Nephron (organoid): ENCODE results near the gene TEAD2.

Source experiments
- H3K27ac Mint-ChIP-seq, 3 experiments: 2 replicates each; pipeline ENCODE4 v1.8.0; 2020; ENCODE audit warnings: mixed read lengths in 3 of 3, mild to moderate bottlenecking in 2 of 3, moderate library complexity in 1 of 3
- H3K27me3 Mint-ChIP-seq: 2 replicates; pipeline ENCODE4 v1.8.0; 2021; ENCODE audit warnings: low read depth, mild to moderate bottlenecking, moderate library complexity, mixed read lengths
- H3K36me3 Mint-ChIP-seq: 2 replicates; pipeline ENCODE4 v1.8.0; 2020; ENCODE audit warnings: low read depth, mixed read lengths
- H3K4me1 Mint-ChIP-seq: 2 replicates; pipeline ENCODE4 v1.8.0; 2020; ENCODE audit warnings: mixed read lengths
- H3K4me3 Mint-ChIP-seq, 3 experiments: 2 replicates each; pipeline ENCODE4 v1.8.0; 2020; ENCODE audit warnings: mild to moderate bottlenecking in 3 of 3, mixed read lengths in 3 of 3, moderate library complexity in 2 of 3
- H3K9me3 Mint-ChIP-seq: 2 replicates; pipeline ENCODE4 v1.8.0; 2020; ENCODE audit warnings: mixed read lengths
- TF ChIP-seq, protein P1 (sequence below), 3 experiments: fragments of 200-600 bp; sonication (generic); IDR thresholded peaks; one replicate each; pipeline ENCODE4 v1.5.0; 2021; ENCODE audit warnings: antibody characterized with exemption in 3 of 3; ENCODE audit not compliant: unreplicated experiment in 3 of 3

Gene TEAD2

DNA sequence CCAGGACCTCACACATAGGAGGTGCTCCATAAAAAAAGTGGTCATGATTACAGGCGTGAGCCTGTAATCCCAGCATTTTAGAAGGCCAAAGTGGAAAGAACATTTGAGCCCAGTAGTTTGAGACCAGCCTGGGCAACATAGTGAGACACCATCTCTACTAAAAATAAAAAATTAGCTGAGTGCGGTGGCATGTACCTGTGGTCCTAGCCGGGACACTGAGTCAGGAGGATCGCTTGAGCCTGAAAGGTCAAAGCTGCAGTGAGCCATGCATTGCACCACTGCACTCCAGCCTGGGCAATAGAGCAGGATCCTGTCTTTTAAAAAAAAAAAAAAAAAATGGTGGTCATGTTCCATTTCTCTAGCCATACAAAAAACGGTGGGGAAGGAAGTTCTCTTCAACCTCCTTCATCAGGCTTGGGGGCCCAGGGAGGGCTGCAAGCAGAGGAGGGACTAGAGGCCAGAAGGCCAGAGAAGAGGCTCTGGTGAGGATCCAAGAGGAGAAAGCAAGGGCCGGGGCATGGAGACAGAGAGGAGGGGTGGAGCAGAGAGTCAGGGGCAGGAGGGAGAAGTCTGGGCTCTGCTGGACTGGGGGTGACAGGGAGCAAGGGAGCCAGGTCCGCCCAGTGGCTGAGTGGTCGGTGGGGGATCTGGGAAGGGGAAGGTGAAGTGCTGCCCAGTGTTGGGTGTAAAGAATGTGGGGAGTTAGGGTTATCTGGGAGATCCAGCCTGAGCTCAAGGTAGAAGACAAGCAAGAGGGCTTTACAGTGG is 34.7 kb upstream of the TEAD2 start:
- H3K27me3 Mint-ChIP-seq: peaks cover 11% of the 10 kb centered on the region
- no peak overlapping the region for H3K27ac Mint-ChIP-seq
- peaks cover 28% of the 10 kb centered on the region for H3K4me1 Mint-ChIP-seq
- TF ChIP-seq, protein P1, sequence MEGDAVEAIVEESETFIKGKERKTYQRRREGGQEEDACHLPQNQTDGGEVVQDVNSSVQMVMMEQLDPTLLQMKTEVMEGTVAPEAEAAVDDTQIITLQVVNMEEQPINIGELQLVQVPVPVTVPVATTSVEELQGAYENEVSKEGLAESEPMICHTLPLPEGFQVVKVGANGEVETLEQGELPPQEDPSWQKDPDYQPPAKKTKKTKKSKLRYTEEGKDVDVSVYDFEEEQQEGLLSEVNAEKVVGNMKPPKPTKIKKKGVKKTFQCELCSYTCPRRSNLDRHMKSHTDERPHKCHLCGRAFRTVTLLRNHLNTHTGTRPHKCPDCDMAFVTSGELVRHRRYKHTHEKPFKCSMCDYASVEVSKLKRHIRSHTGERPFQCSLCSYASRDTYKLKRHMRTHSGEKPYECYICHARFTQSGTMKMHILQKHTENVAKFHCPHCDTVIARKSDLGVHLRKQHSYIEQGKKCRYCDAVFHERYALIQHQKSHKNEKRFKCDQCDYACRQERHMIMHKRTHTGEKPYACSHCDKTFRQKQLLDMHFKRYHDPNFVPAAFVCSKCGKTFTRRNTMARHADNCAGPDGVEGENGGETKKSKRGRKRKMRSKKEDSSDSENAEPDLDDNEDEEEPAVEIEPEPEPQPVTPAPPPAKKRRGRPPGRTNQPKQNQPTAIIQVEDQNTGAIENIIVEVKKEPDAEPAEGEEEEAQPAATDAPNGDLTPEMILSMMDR (IDR thresholded peaks at IDR 0.05; ENCODE audit: unreplicated experiment in 3 of 3): no peak
- no peak overlapping the region for H3K4me3 Mint-ChIP-seq
- H3K9me3 Mint-ChIP-seq: no peaks in the 10 kb centered on the region
- H3K36me3 Mint-ChIP-seq: no peaks in the 10 kb centered on the region

DNA sequence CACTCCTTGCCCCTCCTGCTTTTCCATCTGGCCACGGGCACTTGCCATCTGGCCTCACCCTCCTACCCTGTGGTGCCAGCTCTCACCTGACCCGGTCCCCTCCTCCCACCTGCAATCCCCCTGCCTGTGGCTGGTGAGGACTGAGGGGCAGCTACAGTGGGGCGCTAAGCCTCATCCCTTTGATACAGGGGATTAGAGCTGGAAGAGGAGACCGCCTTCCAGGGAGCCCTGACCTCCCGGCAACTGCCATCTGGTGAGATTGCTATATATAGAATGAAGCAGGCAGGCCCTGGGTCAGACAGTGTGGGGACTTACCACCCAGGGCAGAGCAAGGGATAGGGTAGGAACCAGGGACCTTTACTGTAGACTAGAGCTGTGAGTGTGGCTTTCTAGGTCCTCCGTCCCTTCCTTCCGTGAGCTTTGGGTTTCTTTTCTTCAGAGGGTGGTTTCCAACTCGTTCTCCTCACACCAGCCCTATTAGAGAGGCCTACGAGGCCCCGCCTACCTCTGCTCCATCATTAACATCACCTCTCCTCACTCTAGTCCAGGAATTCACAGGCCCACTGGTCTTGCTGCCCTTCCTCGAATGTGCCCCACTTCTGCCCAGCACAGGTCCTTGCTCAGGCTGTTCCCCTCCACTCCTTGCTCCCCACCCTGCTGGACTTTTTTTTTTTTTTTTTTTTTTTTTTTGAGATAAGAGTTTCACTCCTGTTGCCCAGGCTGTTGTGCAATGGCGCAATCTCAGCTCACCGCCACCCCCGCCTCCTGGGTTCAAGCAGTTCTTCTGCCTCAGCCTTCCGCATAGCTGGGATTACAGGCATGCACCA is 33.6 kb upstream of the TEAD2 start:
- H3K4me3 Mint-ChIP-seq: no peak overlapping the region
- no peaks in the 10 kb centered on the region for H3K36me3 Mint-ChIP-seq
- peaks cover 26% of the 10 kb centered on the region for H3K4me1 Mint-ChIP-seq
- no peaks in the 10 kb centered on the region for H3K9me3 Mint-ChIP-seq
- TF ChIP-seq, protein P1 (IDR thresholded peaks at IDR 0.05; ENCODE audit: unreplicated experiment in 3 of 3): no peak
- no peak overlapping the region for H3K27ac Mint-ChIP-seq
- H3K27me3 Mint-ChIP-seq: peaks cover 13% of the 10 kb centered on the region

DNA sequence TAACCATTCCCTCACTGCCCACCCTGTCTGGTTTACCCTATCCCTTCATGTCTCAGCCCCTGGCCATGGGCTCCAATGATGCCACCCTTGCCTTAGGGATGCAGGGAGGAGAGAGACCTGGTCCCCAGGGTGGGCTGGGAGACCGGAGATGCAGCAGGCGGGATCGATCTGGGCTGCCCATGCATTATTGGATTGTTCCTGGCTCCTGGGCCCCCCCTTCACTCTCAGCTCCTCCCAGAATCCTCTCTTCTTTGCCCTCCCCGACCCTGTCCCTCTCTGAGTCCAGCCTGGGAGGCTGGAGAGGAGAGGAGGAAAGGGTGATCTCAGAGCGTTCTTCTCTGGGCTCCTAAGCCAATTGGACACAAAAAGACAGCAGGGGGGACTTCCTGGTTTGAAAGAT is 31.7 kb upstream of the TEAD2 start:
- Mint-ChIP-seq H3K27me3 (peaks cover 21% of the 10 kb centered on the region), H3K4me3 (no peak overlapping the region), H3K4me1 (peaks cover 24% of the 10 kb centered on the region), H3K27ac (no peak overlapping the region), H3K36me3 (no peaks in the 10 kb centered on the region), H3K9me3 (no peaks in the 10 kb centered on the region)
- TF ChIP-seq, protein P1 (IDR thresholded peaks at IDR 0.05; ENCODE audit: unreplicated experiment in 3 of 3): no peak

DNA sequence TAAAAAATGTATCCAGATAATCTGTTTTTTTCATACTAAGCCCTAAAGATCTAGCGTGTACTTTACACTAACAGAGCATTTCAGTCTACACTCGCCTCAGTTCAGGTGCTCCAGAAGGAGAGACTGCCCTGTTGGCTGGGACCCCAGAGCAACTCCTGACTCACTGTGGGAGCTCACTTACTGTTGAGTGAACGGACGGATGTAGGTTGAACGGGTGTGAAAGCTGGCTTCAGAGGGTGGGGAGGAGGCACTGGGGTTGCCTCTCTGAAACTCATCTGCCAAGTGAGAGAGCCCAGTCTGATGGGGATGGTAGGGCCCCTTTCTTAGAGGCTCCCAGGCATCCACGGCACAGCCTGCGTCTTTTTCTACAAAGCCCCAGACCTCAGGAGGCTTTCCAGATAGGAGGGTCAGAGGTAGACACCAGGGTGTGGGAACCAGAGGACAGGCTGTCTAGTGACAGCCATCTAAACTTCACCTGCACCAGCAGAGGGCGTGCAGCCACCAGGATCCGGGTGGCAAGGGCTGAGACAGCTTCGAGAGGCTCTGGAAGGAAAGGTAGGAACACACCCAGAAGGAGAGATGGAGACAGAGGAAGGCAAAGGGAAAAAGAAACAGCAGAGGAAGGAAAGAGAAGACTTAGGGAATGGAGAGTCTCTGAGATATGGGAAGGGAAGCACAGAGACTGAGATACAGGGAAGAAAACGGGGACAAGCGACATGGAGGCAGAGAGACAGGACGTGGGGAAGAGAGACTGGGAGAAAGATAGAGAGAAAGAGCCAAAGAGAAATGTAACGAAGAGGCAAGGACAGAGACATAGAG is 29.6 kb upstream of the TEAD2 start:
- peak overlapping the region in 1 of 3 experiments; percentile 55 for H3K27ac Mint-ChIP-seq
- H3K27me3 Mint-ChIP-seq: peaks cover 24% of the 10 kb centered on the region
- peaks cover 6% of the 10 kb centered on the region for H3K4me1 Mint-ChIP-seq
- no peaks in the 10 kb centered on the region for H3K9me3 Mint-ChIP-seq
- TF ChIP-seq, protein P1 (IDR thresholded peaks at IDR 0.05; ENCODE audit: unreplicated experiment in 3 of 3): peak; percentile 85 to 88 (median 87)
- H3K36me3 Mint-ChIP-seq: no peaks in the 10 kb centered on the region
- no peak overlapping the region for H3K4me3 Mint-ChIP-seq

DNA sequence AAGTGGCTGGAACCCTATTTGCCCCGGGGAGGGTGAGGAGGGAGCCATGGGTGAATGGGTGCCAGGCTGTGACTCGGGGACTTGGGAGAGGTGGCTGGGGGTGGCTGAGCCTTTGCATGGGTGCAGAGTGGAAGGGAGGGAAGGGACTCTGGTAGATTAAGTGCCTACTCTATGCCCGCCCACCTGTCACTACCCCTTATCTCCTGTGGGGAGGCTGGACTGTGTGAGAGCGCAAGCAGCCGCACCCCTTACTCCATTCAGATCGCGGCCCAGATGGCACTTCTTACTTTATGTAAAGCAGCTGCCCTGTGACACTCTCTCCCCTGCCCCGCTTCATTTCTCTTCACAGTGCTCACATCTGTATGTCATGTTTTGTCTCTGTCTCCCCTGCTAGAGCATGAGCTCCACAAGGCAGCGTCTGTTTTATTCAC is 28.7 kb upstream of the TEAD2 start:
- Mint-ChIP-seq H3K27ac (no peak overlapping the region), H3K27me3 (peaks cover 24% of the 10 kb centered on the region), H3K4me3 (no peak overlapping the region)

More for the DNA sequence above, 28.7 kb upstream of the TEAD2 start:
- Mint-ChIP-seq H3K4me1 (peaks cover 6% of the 10 kb centered on the region), H3K9me3 (no peaks in the 10 kb centered on the region), H3K36me3 (no peaks in the 10 kb centered on the region)
- TF ChIP-seq, protein P1 (IDR thresholded peaks at IDR 0.05; ENCODE audit: unreplicated experiment in 3 of 3): no peak
